Activated naive CD4-positive, alpha-beta T cell treated with Interleukin-2 at 50 U/mL for 16 hours (primary cell): ENCODE measurements around the gene SLC35F3.
"Not testable (repeated sequence)": the region's sequence is repeated elsewhere in the genome, so short reads cannot be mapped to it uniquely, and the experiment has no call there.

Experiments used
- DNase-seq: peaks from one replicate; pipeline ENCODE4 v3.0.0-alpha.2; 2020

Gene SLC35F3

DNA sequence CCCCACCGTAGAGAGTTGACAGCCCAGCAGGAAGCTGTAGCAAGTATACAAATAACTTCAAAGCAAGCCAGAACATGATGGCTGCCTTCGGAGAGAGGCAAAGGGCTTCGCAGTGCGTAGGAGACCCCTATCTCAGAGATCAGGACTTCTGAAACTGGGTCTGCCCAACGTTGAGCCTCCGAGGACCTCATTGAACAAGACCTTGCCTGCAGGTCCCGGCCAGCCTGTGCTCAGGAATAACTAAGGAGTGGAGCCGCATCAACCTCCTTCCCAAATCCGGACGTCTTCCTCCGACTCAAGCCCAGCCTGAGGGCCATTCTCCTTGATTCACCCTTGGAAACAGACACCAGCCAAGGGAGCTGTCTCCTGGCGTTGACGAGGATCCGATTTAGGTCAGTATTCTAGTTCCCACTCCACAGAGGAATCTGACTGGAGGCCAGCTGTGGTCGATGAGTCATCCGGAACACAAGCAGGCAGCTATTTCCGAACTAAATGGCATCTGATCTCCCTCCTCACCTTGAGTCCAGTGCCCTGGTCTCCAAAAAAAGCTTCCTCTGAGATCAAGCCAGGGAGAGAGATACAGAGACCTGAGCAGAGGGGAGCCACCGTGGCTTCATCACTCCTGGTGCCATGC is 302.3 kb downstream of the SLC35F3 start:
- DNase-seq, result no peak

GRCh38 chr1:234208351-234208750 is 303.9 kb downstream of the SLC35F3 start:
- DNase-seq, result no peak

GRCh38 chr1:234208791-234209190 is 304.3 kb downstream of the SLC35F3 start:
- no peak for DNase-seq

- DNase-seq, result not testable (repeated sequence)
Measured at GRCh38 chr1:234210429-234210828, 306.0 kb downstream of the SLC35F3 start.

- DNase-seq, result not testable (repeated sequence)
Measured at GRCh38 chr1:234211855-234212254, 307.4 kb downstream of the SLC35F3 start.

- peak; percentile 40 for DNase-seq
Measured at GRCh38 chr1:234212764-234213657, 308.5 kb downstream of the SLC35F3 start.

DNA sequence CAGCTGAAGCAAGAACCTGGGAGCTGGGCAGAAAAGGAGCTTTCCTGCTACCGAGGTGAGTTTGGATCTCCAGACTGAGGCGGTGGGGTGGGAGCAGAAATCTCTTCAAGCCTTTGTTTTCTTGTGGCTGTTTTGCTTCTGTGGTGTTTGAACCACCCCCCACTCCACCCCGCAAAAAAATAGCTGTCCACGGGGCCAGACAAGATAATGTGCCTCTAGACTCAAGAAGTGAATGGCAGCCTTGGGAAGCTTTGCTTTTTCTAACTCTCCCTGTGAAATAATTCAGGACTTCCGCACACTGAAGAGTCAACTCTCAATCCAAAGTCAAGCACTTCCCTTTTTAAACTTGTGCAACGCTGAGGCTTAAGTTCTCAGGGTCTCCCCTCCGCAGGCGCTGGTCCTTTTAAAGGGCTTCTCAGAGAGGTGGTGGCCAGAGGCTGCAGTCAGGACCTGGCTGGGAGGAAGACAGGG is 309.2 kb downstream of the SLC35F3 start:
- no peak for DNase-seq

DNA sequence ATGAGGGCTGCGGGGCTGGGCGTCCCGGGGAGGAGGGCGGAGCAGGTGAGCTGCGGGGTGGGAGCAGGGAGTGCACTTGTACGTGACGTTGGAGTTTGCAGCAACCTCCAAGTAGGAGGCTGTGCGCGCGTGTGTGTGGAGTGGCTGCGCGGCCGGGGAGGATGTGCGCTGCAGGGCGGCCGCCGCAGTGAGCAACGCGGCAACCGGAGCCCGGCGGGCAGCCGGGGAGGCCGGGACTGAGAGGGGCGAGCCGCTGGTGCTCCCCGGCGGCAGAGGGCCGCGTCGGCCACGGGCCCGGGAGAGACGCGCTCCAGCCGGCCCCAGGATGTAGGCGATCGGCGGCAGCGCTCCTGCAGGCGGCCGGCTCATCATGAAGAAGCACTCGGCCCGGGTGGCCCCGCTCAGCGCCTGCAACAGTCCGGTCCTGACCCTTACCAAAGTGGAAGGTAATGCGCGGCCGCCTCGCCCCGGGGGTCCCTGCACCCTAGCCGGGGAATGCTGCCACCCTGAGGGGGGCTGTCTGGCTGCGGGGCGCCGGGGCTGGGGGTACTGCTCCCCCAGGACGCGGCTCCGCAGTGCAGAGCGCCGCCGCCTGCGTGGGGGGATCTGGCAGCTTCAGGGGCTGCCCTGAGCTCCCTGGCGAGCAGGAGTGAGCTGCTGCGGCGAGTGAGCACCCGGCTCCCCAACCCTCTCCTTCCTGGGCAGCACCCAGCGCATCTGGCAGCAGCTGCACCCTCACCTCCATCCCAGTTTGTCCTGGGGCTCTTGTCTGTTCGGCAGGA is 309.8 kb downstream of the SLC35F3 start:
- peak; percentile 46 for DNase-seq

GRCh38 chr1:234214911-234215892 is 310.7 kb downstream of the SLC35F3 start:
- DNase-seq, result no peak

DNA sequence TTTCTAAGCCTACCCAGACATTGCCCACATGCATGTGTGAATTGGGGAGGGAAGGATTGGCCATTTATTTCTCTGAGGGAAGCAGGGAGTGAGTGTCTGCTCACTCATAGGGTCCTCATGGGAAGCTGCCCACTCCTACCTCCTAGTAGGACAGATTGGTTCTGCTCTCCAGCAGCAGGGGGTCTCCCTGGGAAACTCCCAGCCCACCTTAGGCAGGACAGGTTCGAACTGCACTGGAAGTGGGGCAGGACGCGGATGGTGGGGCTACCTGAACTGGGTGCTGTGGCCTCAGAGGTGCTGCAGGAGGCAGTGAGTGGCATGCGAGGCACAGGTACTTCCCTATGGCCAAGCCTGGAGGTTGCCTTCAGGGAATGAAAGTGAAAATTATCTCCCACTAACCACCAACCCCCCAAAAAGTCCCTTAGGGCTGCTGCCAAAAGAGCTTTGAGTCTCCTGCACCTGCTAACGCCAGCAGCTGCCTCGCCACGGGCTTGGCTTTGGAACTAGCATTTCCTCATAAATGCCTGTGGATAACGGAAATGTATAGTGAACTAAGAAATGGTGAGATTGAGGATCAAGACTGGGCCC is 311.7 kb downstream of the SLC35F3 start:
- no peak for DNase-seq

- DNase-seq, result no peak
Measured at GRCh38 chr1:234217316-234217840, 312.9 kb downstream of the SLC35F3 start.

GRCh38 chr1:234218078-234218477 is 313.6 kb downstream of the SLC35F3 start:
- DNase-seq, result no peak

- no peak for DNase-seq
Measured at GRCh38 chr1:234219711-234220110, 315.2 kb downstream of the SLC35F3 start.

DNA sequence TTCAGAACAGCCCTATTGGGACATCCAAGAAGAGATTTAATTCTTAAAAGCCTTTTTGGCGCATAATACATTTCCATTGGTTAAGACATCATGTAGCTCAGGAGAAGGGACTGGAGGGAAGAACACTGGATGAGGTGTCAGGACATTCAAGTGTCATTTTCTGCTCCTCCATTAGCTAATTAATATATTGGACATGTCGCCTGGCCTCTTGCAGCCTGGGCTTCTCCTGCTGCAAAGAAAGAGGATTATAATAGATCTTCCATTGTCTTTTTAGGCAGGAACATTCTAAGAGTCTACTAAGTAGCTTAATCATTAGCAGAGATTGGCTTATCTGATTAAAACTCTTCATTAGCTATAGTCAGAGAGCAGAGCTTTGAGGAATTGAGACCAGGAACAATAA is 317.1 kb downstream of the SLC35F3 start:
- DNase-seq, result no peak

DNA sequence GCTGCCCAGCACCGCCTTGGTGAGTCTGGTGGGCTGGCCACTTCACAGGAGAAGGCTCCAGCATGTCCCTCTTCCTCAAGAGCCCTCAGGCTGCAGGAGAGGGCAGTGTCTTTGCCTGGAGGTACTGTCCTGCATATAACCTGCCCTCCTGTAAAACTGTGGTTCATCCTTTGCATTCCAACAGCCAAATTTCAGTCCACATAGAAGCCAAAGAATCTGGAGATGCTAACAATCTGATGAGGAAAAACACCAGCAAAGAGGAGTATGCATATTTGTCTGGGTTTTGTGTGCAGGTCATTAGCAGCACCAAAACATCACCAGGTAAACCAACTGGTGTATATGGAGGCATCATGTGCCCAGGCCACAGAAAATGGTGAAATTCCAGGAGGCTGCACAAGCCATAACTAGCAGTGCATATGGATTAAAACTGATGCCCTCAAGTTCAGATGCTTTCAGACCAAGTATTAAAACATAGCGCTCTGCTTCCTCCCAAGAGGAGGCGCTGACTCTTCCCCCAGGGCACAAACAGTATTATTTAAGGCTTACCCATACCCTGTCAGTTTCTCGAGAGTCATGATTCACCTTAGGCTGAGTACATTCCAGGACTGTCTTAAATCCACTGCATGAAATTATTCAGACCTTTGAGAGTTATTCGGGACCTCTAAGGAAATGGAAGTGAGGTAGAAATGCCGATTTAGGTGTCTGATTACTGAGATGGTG is 318.2 kb downstream of the SLC35F3 start:
- DNase-seq, result no peak

DNA sequence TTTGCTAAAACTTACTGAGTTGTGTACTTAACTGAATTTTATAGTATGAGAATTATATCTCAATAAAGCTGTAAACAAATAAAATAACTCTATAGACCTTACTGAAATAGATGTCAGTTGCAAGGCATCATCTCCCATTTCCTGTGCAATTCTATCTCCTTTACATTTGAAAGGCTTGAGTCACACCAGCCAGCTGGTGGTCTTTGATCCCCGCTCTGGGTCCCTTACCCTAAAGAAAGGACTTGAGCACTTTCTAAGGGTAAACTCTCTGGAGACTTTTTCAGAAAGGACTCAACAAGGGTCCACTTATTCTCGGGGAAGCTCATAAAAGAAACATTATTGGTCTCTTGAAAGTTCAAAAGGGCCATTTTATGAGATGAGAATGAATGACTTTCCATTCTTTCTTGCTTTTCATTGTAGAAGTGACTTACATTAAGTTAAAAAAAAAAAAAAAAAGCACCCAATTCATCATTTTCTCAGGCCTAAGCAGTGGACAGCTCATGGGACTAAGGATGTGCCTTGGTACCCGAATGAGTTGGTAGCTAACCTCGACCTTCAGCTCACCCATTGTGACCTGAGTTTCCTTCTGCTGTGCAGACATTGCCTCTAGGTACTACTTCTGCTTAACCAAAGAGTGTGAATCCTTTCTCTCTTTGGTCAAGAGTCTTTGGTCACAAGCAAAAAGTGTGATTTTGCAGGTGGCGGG is 321.8 kb downstream of the SLC35F3 start:
- no peak for DNase-seq

GRCh38 chr1:234226819-234227165 is 322.3 kb downstream of the SLC35F3 start:
- no peak for DNase-seq

GRCh38 chr1:234229581-234230387 is 325.3 kb downstream of the SLC35F3 start:
- DNase-seq, result no peak

DNA sequence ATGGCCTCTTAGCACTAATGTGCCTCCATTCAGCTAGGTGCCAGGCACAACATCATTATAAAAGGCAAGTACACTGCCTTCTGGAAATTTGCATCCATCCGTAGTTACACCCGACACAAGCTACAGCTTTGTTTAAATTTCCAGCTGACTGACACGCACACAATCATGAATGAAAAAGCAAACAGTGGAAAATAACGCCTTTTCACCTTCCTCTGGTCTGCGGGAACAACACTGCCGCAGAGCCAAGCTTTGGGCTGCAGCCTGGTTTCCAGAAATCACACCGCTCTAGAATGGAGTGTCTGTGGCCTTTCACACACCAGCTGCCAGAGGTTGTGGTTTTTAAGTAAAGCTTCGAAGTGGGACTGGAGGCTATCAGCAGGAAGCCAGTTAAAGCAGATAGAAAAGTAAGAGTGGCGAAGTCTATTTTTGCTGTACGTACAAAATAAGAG is 326.0 kb downstream of the SLC35F3 start:
- no peak for DNase-seq
